Measurements from ENCODE around the gene CMTM4.
"Not testable (repeated sequence)": the region's sequence is repeated elsewhere in the genome, so short reads cannot be mapped to it uniquely, and the experiment has no call there.

CMTM4 gene

DNA sequence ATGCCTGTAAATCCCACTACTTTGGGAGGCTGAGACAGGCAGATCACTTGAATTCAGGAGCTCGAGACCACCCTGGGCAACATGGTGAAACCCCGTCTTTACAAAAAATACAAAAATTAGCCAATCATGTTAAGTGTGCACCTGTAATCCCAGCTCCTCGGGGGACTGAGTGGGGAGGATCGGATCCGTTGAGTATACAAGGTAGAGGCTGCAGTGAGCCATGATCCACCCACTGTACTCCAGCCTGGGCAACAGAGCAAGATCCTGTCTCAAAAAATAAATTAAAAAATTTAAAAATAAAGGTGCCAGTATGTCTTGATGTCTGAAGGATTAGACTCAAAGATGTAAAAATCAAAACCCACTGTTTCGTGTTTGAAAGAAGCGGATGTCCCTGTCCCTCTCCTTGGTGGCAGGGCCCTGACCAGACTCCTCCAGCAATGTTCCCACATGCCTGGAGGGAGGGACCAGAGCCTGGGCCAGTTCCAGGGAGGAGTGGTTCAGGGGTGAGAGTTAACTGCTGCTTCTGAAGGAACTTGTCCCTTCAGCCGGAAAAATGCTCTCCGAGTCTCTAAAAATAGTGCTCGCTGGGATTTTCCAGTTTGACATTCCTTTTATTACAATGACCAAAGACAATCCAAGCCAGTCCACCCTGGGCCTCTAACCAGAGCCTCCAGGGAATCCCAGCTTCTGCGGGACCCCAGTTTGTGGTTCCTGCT is 9.4 kb upstream of the CMTM4 start:
- DNase-seq (ENCODE audit: low spot score): peak; percentile 51

DNA sequence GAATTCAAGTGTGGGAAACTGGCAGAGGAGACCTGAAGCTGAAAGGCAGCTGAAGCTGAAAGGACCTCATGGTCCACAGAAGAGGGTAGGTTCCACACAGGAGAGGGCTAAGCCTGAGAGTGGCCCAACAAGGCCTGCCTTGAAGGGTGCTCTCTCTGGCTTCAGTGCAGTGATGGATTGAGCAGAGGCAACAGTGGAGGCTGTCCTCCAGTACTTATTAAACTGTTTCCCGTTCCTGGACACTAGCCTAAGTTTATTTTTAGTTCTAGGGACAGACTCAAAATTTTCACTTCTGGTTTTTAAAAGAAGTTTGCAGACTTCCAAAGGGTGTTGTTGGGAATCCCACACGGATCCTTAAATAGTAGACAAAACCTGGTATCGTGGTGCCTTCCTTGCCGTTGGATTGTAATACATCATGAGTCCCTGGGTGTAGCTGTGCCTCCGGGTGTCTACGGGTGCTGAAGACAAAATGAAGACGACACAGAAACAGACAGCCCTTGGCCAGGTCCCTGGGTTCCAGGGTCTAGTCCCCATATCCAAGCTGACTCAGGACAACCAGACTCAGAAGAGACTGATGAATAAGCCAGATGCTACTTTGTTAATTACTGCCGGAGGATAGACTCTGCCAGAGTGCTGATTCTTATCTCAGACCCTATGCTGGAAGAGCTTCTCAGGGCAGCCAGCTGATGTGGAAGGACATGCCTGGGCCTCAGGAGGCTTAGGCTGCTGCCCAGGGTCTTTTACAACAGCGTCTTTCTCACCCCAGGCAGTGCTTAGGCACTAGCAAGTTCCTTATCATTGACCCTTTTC is 7.1 kb upstream of the CMTM4 start:
- no peak for DNase-seq (ENCODE audit: low spot score)

- no peak for DNase-seq (ENCODE audit: low spot score)
Observed at GRCh38 chr16:66701516-66701915, 5.0 kb upstream of the CMTM4 start.

DNA sequence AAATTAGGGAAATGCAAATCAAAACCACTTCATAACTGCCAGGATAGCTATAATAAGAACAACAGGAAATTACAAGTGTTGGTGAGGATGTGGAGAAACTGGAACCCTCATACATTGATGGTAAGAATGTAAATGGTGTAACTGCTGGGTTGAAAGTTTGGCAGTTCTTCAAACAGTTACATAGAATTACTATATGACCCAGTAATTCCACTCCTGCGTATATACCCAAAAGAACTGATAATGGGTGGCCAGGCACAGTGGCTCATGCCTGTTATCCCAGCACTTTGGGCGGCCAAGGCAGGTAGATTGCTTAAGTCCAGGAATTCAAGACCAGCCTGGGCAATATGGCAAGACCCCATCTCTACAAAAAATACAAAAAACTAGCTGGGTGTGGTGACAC is 4.5 kb upstream of the CMTM4 start:
- DNase-seq (ENCODE audit: low spot score): no peak

- no peak for DNase-seq (ENCODE audit: low spot score)
Observed at GRCh38 chr16:66699898-66700297, 3.4 kb upstream of the CMTM4 start.

DNA sequence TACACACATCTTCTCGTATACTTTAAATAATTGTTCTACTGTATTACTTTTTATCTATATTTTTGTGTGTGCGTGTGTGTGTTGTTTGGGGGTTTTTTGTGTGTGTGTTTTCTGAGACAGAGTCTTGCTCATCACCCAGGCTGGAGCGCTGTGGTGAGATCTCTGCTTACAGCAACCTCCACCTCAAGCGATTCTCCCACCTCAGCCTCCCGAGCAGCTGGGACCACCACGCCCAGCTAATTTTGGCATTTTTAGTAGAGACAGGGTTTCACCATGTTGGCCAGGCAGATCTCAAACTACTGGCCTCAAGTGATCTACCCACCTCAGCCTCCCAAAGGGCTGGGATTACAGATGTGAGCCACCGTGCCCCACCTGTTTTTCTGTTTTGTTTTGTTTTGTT is 1.5 kb upstream of the CMTM4 start:
- no peak for DNase-seq (ENCODE audit: low spot score)

GRCh38 chr16:66695935-66696668 is 441 bp downstream of the CMTM4 start:
- no peak for DNase-seq (ENCODE audit: low spot score)

- peak; percentile 69 for DNase-seq (ENCODE audit: low spot score)
Observed at GRCh38 chr16:66695471-66695934, 1.0 kb downstream of the CMTM4 start.

GRCh38 chr16:66693149-66693548 is 3.4 kb downstream of the CMTM4 start:
- no peak for DNase-seq (ENCODE audit: low spot score)

DNA sequence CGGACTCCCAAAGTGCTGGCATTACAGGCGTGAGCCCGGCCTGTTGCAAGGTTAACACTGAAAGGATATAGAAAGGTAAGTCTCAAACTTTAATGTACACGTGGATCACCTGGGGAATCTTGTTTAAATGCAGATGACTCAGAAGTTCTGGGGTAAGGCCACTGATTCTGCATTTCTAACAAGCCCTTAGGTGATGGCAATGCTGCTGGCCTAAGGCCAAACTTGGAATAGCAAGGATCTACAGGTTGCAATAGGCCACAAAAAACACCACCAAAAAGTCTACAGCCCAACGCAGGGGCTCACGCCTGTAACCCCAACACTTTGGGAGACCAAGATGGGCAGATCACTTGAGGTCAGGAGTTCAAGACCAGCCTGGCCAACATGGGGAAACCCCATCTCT is 4.2 kb downstream of the CMTM4 start:
- DNase-seq (ENCODE audit: low spot score): no peak

- no peak for DNase-seq (ENCODE audit: low spot score)
Observed at GRCh38 chr16:66691234-66691633, 5.3 kb downstream of the CMTM4 start.

DNA sequence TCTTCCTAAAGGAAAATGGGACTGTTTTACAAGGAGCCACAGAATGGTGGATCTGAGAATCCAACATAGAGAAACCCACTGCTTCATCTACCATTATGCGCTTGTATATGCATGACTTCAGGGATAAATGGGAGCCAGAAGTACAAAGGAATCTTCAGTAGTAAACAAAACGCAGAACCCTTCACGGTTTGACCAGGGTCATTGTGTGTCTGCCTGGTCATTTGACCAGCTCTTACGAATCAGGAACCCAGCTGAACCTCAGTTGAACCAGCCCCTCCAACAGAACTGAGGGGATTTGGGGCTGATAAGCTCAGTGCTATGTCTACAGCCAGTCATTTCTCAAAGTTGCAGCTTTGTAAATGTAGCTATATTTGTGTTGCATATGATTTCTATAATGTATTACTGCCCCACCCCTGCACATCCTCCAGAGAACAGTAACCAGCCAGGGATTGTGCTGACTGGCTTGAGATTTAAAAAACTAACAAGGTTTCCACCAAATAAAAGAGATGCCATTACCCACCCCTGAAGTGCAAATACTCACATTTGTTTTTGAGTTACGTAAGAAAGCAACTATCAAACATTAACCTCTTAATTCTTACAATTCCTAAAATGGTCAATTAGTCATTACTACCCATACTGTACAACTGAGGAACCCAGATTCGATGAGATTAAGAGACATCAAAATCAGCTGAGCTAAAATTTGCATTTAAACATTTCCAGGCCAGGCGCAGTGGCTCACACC is 6.3 kb downstream of the CMTM4 start:
- peak; percentile 65 for DNase-seq (ENCODE audit: low spot score)

DNA sequence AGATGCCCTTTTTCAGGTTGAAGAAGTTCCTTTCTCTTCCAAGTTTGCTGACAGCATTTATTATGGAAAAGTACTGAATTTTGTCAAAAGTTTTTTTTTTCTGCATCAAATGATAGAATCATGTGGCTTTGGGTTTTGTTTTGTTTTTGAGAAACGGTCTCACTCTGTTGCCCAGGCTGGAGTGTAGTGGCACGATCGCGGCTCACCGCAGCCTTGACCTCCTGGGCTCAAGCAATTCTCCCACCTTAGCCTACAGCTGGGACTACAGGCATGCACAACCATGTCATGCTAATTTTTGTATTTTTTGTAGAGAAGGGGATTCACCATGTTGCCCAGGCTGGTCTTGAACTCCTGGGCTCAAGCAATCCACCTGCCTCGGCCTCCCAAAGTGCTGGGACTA is 7.3 kb downstream of the CMTM4 start:
- no peak for DNase-seq (ENCODE audit: low spot score)

DNA sequence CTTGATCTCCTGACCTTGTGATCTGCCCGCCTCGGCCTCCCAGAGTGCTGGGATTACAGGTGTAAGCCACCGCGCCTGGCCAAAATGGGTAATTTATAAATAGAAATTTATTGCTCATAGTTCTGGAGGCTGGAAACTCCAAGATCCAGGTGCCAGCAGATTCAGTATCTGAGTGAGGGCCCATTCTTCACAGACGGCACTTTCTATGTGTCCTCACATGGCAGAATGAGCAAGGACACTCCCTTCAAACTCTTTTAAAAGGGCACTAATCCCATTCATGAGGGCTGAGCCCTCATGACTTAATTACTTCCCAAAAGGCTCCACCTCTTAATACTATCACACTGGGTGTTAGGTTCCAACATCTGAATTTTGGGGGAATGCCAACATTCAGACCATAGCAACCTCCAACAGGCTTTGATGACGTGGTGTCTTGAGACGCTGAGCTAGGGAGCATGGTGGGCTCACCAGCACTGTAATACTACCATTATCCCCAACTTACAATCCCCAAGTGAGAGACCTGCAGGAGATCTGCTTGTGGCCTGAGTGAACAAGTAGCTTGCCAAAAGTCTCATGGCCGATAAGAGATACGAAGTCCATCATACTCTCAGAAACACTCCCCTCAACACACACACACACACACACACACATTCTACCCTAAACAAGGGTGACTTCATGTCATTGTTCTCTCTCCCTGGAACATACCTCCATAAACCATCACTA is 8.5 kb downstream of the CMTM4 start:
- DNase-seq (ENCODE audit: low spot score): no peak

DNA sequence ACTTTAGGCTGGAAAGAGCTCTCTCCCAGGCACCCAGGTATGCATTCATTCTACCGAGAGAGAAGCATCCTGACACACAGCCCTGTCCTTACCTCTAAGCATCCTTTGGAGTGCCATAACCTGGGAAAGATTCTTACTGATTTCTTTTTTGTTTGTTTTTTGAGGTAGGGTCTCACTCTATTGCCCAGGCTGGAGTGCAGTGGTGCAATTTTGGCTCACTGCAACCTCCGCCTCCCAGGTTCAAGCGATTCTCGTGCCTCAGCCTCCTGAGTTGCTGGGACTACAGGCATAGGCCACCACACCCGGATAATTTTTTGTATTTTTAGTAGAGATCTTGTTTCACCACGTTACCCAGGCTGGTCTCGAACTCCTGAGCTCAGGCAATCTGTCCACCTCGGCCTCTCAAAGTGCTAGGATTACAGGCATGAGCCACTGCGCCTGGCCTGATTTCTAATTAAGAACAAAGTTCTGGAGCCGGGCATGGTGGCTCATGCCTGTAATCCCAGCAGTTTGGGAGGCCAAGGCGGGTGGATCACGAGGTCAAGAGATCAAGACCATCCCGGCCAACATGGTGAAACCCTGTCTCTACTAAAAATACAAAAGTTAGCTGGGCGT is 10.9 kb downstream of the CMTM4 start:
- not testable (repeated sequence) for DNase-seq (ENCODE audit: low spot score)

DNA sequence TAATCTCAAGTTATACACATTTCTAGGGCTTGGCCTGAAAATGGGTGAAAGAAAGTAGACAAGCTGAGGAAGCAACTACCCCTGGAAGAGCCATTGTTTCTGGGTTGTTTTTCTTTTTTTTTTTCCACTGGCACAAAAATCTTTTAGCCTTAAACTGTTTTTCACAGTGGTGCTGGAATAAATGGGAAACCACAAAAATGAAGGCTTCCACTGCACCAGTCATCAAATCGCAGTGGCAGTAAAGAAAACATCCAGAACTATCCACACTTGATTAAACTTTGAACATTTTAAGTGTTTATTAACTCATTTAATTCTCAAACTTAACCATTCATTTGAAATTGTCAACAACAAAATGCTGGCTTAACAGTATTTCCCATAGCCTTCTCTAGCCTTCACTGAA is 14.3 kb downstream of the CMTM4 start:
- DNase-seq (ENCODE audit: low spot score): no peak

GRCh38 chr16:66681676-66682075 is 14.9 kb downstream of the CMTM4 start:
- DNase-seq (ENCODE audit: low spot score): no peak

DNA sequence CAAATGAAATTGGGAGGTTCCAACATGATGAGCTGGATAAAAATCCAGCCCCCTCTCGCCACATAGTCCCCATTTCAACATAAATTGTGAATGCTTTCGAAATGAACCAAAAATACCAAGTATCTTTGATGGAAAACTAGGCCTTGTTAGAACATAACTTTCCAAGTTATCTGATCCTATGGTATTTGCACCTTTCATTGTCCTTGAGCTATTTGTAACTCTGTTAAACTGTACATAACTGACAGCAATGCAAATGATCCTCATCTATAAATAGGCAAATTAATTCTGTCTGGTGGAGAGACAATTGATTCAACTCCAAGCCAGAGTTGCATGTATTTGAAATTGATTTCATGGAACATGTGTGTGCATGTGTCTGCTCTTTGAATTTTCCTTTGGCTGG is 18.2 kb downstream of the CMTM4 start:
- DNase-seq (ENCODE audit: low spot score): no peak

- no peak for DNase-seq (ENCODE audit: low spot score)
Observed at GRCh38 chr16:66677836-66678235, 18.7 kb downstream of the CMTM4 start.

GRCh38 chr16:66677179-66677578 is 19.4 kb downstream of the CMTM4 start:
- peak; percentile 76 for DNase-seq (ENCODE audit: low spot score)

DNA sequence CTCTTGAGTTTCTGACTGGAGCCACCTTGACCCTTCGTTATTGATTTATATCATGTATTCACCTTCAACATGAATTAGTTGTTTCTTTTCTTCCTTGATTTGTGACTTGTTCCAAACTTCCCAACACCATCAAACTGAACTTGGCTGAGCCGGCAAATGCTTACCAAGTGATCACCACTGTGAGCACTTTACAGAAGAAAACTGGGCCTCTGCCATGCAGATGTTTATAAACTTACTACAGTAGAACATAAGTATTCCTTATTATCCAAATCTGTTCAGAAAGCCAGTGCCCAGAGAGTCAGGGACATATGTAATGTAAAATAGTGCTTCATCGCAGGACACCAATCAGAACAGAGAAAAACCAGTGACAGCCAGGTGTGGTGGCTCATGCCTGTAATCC is 19.9 kb downstream of the CMTM4 start:
- no peak for DNase-seq (ENCODE audit: low spot score)
